ENCODE data around the gene ARID5B.

- TF ChIP-seq CTCF (IDR thresholded peaks at IDR 0.05) (no peak), POLR2A (IDR thresholded peaks at IDR 0.05) (no peak)
These were observed at the start of gene ARID5B for GRCh38 chr10:61900829-61901792.

Data from Peyer's patch (tissue), 4 donors.